ENCODE data around the gene CHKA.

Gene CHKA

DNA sequence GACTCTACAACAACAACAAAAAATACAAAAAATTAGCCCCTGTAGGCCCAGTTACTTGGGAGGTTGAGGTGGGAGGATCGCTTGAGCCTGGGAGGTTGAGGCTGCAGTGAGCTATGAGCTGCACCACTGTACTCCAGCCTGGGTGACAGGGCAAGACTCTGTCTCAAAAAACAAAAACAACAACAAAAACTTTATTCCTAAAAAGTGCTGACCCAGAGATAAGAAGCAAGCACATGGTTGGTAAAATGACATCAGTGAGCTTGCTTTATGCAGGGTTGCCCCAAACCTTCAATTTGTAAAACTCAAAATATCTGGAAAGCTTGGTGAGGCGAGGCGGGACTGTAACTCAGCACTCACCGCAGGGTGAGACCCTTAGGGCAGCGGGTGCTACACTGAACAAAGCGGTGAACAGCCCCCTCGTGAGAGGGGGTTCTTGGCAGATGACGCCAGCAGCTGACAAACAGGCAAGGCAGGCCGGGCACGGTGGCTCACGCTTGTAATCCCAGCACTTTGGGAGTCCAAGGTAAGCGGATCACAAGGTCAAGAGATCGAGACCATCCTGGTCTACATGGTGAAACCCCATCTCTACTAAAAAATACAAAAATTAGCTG lies 85.8 kb downstream of the CHKA start:
- H3K36me3 ChIP-seq (ENCODE audit: insufficient read depth, low read length), result peaks cover 21% of the 10 kb centered on the region; the same call in 1 of the 2 replicates
- H3K9ac ChIP-seq (ENCODE audit: insufficient read length), result no peak overlapping the region
- no peaks in the 10 kb centered on the region for H3K9me3 ChIP-seq (ENCODE audit: low read depth, low read length)
- H3K4me3 ChIP-seq, result no peak overlapping the region
- H3K27ac ChIP-seq, result no peak overlapping the region
- no peak for TF ChIP-seq EZH2 (IDR thresholded peaks at IDR 0.05)
- TF ChIP-seq POLR2AphosphoS5 (IDR thresholded peaks at IDR 0.05; ENCODE audit: borderline replicate concordance, low read depth, low read length), result no peak
- no peak for TF ChIP-seq FOXP2 (optimal IDR thresholded peaks at IDR 0.05; ENCODE audit: control extremely low read depth, extremely low read length, insufficient read depth)
- DNase-seq (ENCODE audit: low read depth, low spot score), result no peak

DNA sequence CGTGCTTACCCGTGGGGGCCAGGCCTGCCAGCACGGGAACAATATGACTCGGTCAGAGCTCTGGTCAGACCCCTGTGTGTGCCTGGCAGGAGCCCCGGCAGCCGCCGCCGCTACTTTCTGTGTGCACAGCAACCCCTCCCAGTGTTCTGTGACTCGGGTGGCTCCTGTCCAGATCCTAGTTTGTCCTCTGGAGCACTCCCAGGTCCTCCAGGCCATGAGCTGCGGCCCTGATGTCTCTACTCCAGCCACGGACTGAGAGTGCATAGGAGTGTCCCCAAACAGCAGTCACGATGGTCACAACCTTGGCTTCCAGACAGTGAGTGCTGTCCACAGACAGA lies 87.5 kb downstream of the CHKA start:
- no peak for TF ChIP-seq FOXP2 (optimal IDR thresholded peaks at IDR 0.05; ENCODE audit: control extremely low read depth, extremely low read length, insufficient read depth)
- no peak for TF ChIP-seq POLR2AphosphoS5 (IDR thresholded peaks at IDR 0.05; ENCODE audit: borderline replicate concordance, low read depth, low read length)
- no peak for DNase-seq (ENCODE audit: low read depth, low spot score)
- no peaks in the 10 kb centered on the region for H3K9me3 ChIP-seq (ENCODE audit: low read depth, low read length)
- H3K36me3 ChIP-seq (ENCODE audit: insufficient read depth, low read length), result peaks cover 21% of the 10 kb centered on the region; the same call in 1 of the 2 replicates
- H3K9ac ChIP-seq (ENCODE audit: insufficient read length), result no peak overlapping the region
- H3K4me3 ChIP-seq, result no peak overlapping the region
- no peak overlapping the region for H3K27ac ChIP-seq

DNA sequence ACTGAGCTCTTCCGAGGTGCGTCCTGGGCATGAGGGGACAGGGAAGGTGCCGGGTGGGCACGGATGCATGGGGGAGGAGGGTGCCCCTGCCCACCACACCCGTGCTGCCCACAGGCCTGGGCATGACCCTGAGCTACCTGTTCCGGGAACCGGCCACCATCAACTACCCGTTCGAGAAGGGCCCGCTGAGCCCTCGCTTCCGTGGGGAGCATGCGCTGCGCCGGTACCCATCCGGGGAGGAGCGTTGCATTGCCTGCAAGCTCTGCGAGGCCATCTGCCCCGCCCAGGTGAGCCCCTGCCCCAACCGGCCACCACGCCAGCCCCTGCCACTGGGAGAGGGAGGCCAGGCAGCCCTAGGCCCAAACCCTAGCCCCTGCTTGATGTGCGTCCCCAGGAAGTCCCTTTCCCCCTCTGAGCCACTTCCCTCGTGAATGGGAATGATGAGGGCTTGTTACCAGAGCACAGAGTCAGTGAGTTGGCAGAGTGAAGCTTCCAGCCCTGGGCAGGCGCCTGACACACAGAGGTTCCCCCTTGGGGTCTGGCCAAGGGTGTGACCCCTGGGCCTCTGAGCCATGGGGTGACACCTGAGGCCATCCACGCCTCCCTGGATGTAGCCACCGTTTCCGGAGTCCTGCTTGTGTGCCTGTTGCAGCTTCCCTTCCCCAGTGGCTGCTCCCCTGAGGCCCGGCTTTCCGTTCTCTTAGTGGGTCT lies 88.0 kb downstream of the CHKA start:
- Histone ChIP-seq H3K36me3 (ENCODE audit: insufficient read depth, low read length) (peaks cover 21% of the 10 kb centered on the region; the same call in 1 of the 2 replicates), H3K9me3 (ENCODE audit: low read depth, low read length) (no peaks in the 10 kb centered on the region), H3K4me3 (no peak overlapping the region), H3K27ac (no peak overlapping the region), H3K9ac (ENCODE audit: insufficient read length) (no peak overlapping the region)
- TF ChIP-seq FOXP2 (optimal IDR thresholded peaks at IDR 0.05; ENCODE audit: control extremely low read depth, extremely low read length, insufficient read depth) (no peak), POLR2AphosphoS5 (IDR thresholded peaks at IDR 0.05; ENCODE audit: borderline replicate concordance, low read depth, low read length) (no peak), EZH2 (IDR thresholded peaks at IDR 0.05) (no peak)
- DNase-seq (ENCODE audit: low read depth, low spot score), result no peak

DNA sequence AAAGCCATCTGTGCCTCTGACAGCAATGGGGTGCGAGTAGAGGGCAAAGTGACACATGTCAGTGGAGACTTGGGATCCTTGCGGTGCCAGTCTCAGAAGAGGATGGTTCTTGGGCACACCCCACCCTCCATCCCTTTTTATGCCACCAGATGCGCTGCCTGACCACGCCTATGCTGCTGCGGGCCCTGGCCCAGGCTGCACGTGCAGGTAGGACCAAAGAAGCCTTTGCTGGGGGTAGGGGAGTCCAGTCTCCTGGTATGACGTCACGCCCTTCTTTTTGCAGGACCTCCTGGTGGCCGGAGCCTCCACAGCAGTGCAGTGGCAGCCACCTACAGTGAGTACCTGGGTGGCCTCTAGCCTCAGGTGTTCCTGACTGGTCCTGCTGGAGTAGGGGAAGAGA lies 89.2 kb downstream of the CHKA start:
- Histone ChIP-seq H3K27ac (no peak overlapping the region), H3K4me3 (peak overlapping the region; percentile 98), H3K36me3 (ENCODE audit: insufficient read depth, low read length) (peaks cover 21% of the 10 kb centered on the region; the same call in 1 of the 2 replicates)

DNA sequence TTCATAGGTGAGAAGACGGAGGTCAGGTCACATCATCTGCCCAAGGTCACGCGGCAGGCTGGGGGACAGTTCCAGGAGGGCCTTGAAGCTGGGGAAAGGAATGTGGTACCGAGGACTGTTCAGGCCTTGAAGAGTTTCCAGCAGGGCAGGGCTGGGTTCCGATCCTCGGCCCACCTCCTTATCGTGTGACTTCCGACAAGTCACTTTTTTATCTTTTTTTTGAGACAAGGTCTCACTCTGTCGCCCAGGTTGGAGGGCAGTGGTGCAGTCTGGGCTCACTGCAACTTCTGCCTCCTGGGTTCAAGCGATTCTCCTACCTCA lies 90.1 kb downstream of the CHKA start:
- Histone ChIP-seq H3K9ac (ENCODE audit: insufficient read length) (peak overlapping the region; percentile 98), H3K27ac (peak overlapping the region; percentile 64; the same call in 1 of the 2 replicates), H3K9me3 (ENCODE audit: low read depth, low read length) (no peaks in the 10 kb centered on the region), H3K4me3 (peak overlapping the region; percentile 98), H3K36me3 (ENCODE audit: insufficient read depth, low read length) (peaks cover 21% of the 10 kb centered on the region; the same call in 1 of the 2 replicates)
- no peak for TF ChIP-seq POLR2AphosphoS5 (IDR thresholded peaks at IDR 0.05; ENCODE audit: borderline replicate concordance, low read depth, low read length)
- TF ChIP-seq EZH2 (IDR thresholded peaks at IDR 0.05), result no peak
- no peak for TF ChIP-seq FOXP2 (optimal IDR thresholded peaks at IDR 0.05; ENCODE audit: control extremely low read depth, extremely low read length, insufficient read depth)
- no peak for DNase-seq (ENCODE audit: low read depth, low spot score)

More for the DNA sequence above, 89.2 kb downstream of the CHKA start:
- Histone ChIP-seq H3K9ac (ENCODE audit: insufficient read length) (peak overlapping the region; percentile 98), H3K9me3 (ENCODE audit: low read depth, low read length) (no peaks in the 10 kb centered on the region)
- TF ChIP-seq EZH2 (IDR thresholded peaks at IDR 0.05) (no peak), POLR2AphosphoS5 (IDR thresholded peaks at IDR 0.05; ENCODE audit: borderline replicate concordance, low read depth, low read length) (no peak), FOXP2 (optimal IDR thresholded peaks at IDR 0.05; ENCODE audit: control extremely low read depth, extremely low read length, insufficient read depth) (no peak)
- no peak for DNase-seq (ENCODE audit: low read depth, low spot score)

DNA sequence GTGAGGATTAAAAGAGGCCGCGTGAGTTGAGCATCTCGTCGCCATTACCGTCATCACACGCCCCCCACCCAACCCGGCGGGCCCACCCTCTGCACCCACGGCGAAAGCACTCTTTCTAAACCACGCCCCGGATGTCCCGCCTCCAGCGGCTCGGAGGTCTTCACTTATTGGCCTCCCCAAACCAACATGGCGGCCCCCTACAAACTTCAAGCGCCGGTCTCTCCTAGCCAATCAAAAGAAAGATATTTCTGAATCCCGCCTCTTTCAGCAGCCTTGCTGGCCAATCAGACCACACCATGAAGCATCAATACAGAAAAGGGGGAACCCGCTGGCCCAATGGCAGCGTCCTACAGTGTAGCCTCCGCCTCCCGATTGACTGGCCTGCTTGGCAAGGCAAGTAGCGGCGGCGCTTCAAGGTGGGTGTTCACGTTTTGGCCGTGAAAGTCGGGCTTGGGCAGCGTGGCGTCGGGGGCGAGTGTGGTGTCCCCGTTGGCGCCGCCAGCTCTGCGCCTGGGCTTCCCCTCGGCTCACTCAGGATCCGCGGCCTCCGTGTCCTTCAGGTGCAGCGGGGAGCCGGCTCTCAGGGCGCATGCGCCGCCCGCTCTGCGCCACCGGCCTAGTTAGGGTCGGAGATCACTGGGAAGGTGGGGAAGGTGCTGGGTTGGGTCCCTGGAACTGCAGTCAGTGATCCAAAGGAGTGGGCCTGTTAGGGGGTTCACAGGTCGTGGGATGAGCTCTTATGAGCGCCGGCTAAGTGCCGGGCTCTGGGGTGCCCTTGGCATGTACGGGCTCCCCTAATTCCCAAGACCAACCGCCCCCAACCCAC lies 90.7 kb downstream of the CHKA start, which contains the start of gene NDUFS8:
Gene NDUFS8, plus strand, starts transcription at position 364 of the 826 bp plus-strand sequence. CDS start 1,471 bp downstream, outside the sequence.
- TF ChIP-seq POLR2AphosphoS5 (IDR thresholded peaks at IDR 0.05; ENCODE audit: borderline replicate concordance, low read depth, low read length) (peak; percentile 84; the same call in 1 of the 2 replicates), EZH2 (IDR thresholded peaks at IDR 0.05) (no peak), FOXP2 (optimal IDR thresholded peaks at IDR 0.05; ENCODE audit: control extremely low read depth, extremely low read length, insufficient read depth) (peak; percentile 11)
- no peaks in the 10 kb centered on the region for H3K9me3 ChIP-seq (ENCODE audit: low read depth, low read length)
- H3K4me3 ChIP-seq, result peak within 1 kb of the TSS; percentile 98
- peak; percentile 99 for DNase-seq (ENCODE audit: low read depth, low spot score)
- H3K27ac ChIP-seq, result peak within 1 kb of the TSS; percentile 64; the same call in 1 of the 2 replicates
- H3K9ac ChIP-seq (ENCODE audit: insufficient read length), result peak within 1 kb of the TSS; percentile 98
- H3K36me3 ChIP-seq (ENCODE audit: insufficient read depth, low read length), result peaks cover 21% of the 10 kb centered on the region; the same call in 1 of the 2 replicates

DNA sequence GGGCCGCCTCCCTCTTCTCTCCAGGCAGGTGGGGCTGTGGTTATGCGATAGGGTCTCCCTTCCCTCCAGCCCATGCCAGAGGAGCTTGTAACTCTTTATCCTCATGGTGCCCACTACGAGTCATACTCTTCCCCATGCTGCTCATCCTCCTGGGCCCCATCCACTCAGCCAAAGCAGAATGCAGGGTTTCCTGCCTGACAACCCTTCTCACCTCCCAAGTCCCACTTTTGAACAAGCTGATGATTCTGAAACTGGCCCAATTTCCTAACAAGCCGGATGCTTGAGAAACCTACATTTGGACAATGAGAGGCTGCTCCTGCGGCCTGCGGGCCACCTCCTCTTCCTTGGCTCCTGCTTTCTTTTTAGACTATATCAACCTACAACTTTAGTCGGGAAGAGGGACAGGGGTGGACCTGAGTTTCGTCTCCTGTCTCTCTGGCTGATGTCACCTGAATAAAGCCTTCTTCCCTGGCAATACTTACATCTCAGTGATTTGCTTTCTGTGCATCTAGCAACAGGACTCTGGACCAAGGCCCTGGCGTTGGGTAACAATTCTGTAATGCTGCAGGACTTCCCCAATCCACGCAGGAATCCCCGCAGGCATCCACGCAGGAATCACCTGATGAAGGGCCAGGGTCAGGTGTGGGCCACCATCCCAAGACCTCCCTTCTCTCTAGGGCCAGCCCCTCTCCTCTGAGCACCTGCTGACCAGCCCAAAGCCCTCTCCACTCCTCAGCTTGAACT lies 92.2 kb downstream of the CHKA start:
- DNase-seq (ENCODE audit: low read depth, low spot score), result no peak
- peaks cover 16% of the 10 kb centered on the region; the same call in 1 of the 2 replicates for H3K36me3 ChIP-seq (ENCODE audit: insufficient read depth, low read length)
- H3K9ac ChIP-seq (ENCODE audit: insufficient read length), result peak overlapping the region; percentile 80
- H3K4me3 ChIP-seq, result peak overlapping the region; percentile 98
- H3K27ac ChIP-seq, result no peak overlapping the region
- no peak for TF ChIP-seq FOXP2 (optimal IDR thresholded peaks at IDR 0.05; ENCODE audit: control extremely low read depth, extremely low read length, insufficient read depth)
- no peak for TF ChIP-seq EZH2 (IDR thresholded peaks at IDR 0.05)
- TF ChIP-seq POLR2AphosphoS5 (IDR thresholded peaks at IDR 0.05; ENCODE audit: borderline replicate concordance, low read depth, low read length), result no peak
- no peaks in the 10 kb centered on the region for H3K9me3 ChIP-seq (ENCODE audit: low read depth, low read length)

Data from SK-N-MC (cell line).